HEK293 (cell line): ENCODE data around the gene CST7.

ENCODE experiments used
- CTCF ChIA-PET: fragments of 350-600 bp; formaldehyde crosslinking; extraction: SDS; loops from one replicate; lab custom pipeline; 2021; ENCODE audit warnings: antibody characterized with exemption; lab: Yijun Ruan, JAX
- POLR2A ChIA-PET: fragments of 300-600 bp; formaldehyde crosslinking; extraction: SDS; loops from one replicate; lab custom pipeline; 2020; ENCODE audit warnings: antibody characterized with exemption, inconsistent platforms; lab: Yijun Ruan, JAX
- H3K27ac ChIP-seq: fragments of 200-500 bp; sonication (Bioruptor generic); 2 replicates; pipeline ENCODE4 v1.5.1; 2014; ENCODE audit warnings: low read depth, low read length, control low read depth, inconsistent platforms; ENCODE audit errors: extremely low read depth
- H3K36me3 ChIP-seq, 2 experiments: fragments of 200-500 bp in 1 of 2; sonication (Bioruptor generic) in 1 of 2; 1 replicate in 1 of 2; 2 replicates in 1 of 2; pipeline ENCODE4 v1.5.1; 2014 to 2017; ENCODE audit warnings: inconsistent platforms in 2 of 2, low read length in 2 of 2; ENCODE audit not compliant: control insufficient read depth in 2 of 2, insufficient read depth in 1 of 2
- H3K4me1 ChIP-seq: fragments of 200-500 bp; sonication (Bioruptor generic); 2 replicates; pipeline ENCODE4 v1.5.1; 2014; ENCODE audit warnings: mild to moderate bottlenecking, low read length, inconsistent platforms; ENCODE audit not compliant: control insufficient read depth, insufficient read depth
- H3K4me3 ChIP-seq: 2 replicates; pipeline ENCODE4 v1.5.1; 2011; ENCODE audit warnings: low read depth, mild to moderate bottlenecking, control low read depth, low read length, moderate library complexity
- H3K9me3 ChIP-seq: fragments of 200-500 bp; sonication (Bioruptor generic); 2 replicates; pipeline ENCODE4 v1.5.1; 2014; ENCODE audit warnings: low read depth, low read length, inconsistent platforms; ENCODE audit not compliant: control insufficient read depth, insufficient read depth
- MZF1 ChIP-seq: fragments of 450-650 bp; formaldehyde crosslinking; IDR thresholded peaks from 2 replicates; pipeline ENCODE4 v1.5.1; 2017; ENCODE audit warnings: missing biosample characterization, missing genetic modification characterization, borderline replicate concordance
- OSR2 ChIP-seq: fragments of 450-650 bp; formaldehyde crosslinking; IDR thresholded peaks from 2 replicates; pipeline ENCODE4 v1.5.1; 2016; ENCODE audit warnings: missing biosample characterization, missing genetic modification characterization
- REST ChIP-seq: fragments of 450-650 bp; formaldehyde crosslinking; IDR thresholded peaks from 2 replicates; pipeline ENCODE4 v1.5.1; 2016; ENCODE audit warnings: missing biosample characterization, missing genetic modification characterization
- ZBTB21 ChIP-seq: fragments of 450-650 bp; formaldehyde crosslinking; IDR thresholded peaks from 2 replicates; pipeline ENCODE4 v1.5.1; 2017; ENCODE audit warnings: missing biosample characterization, missing genetic modification characterization
- ZNF121 ChIP-seq: fragments of 450-650 bp; formaldehyde crosslinking; IDR thresholded peaks from 2 replicates; pipeline ENCODE4 v1.5.1; 2016; ENCODE audit warnings: missing biosample characterization, missing genetic modification characterization
- ZNF140 ChIP-seq: fragments of 450-650 bp; formaldehyde crosslinking; IDR thresholded peaks from 2 replicates; pipeline ENCODE4 v1.5.1; 2016; ENCODE audit warnings: missing biosample characterization, missing genetic modification characterization
- ZNF155 ChIP-seq: fragments of 450-650 bp; formaldehyde crosslinking; IDR thresholded peaks from 2 replicates; pipeline ENCODE4 v1.5.1; 2016; ENCODE audit warnings: missing biosample characterization, missing genetic modification characterization
- ZNF174 ChIP-seq: fragments of 450-650 bp; formaldehyde crosslinking; IDR thresholded peaks from 2 replicates; pipeline ENCODE4 v1.5.0; 2017; ENCODE audit warnings: missing biosample characterization, mild to moderate bottlenecking, missing genetic modification characterization
- ZNF214 ChIP-seq: fragments of 450-650 bp; formaldehyde crosslinking; IDR thresholded peaks from 2 replicates; pipeline ENCODE4 v1.5.1; 2017; ENCODE audit warnings: missing biosample characterization, mild to moderate bottlenecking, missing genetic modification characterization, borderline replicate concordance
- ZNF221 ChIP-seq: fragments of 450-650 bp; formaldehyde crosslinking; IDR thresholded peaks from 2 replicates; pipeline ENCODE4 v1.5.1; 2017; ENCODE audit warnings: missing biosample characterization, missing genetic modification characterization, borderline replicate concordance
- ZNF24 ChIP-seq: fragments of 450-650 bp; formaldehyde crosslinking; IDR thresholded peaks from 2 replicates; pipeline ENCODE4 v1.5.1; 2016; ENCODE audit warnings: missing biosample characterization, missing genetic modification characterization
- ZNF248 ChIP-seq: fragments of 450-650 bp; formaldehyde crosslinking; IDR thresholded peaks from 2 replicates; pipeline ENCODE4 v1.5.1; 2017; ENCODE audit warnings: missing biosample characterization, missing genetic modification characterization
- ZNF335 ChIP-seq: fragments of 450-650 bp; formaldehyde crosslinking; conservative IDR thresholded peaks from 2 replicates; pipeline ENCODE4 v1.5.1; 2016; ENCODE audit warnings: missing biosample characterization, missing genetic modification characterization
- ZNF391 ChIP-seq: fragments of 450-650 bp; formaldehyde crosslinking; IDR thresholded peaks from 2 replicates; pipeline ENCODE4 v1.5.1; 2016; ENCODE audit warnings: low read depth, missing biosample characterization, missing genetic modification characterization, borderline replicate concordance
- ZNF398 ChIP-seq: fragments of 450-650 bp; formaldehyde crosslinking; IDR thresholded peaks from 2 replicates; pipeline ENCODE4 v1.5.1; 2017; ENCODE audit warnings: missing biosample characterization, missing genetic modification characterization
- ZNF473 ChIP-seq: fragments of 450-650 bp; formaldehyde crosslinking; IDR thresholded peaks from 2 replicates; pipeline ENCODE4 v1.5.1; 2017; ENCODE audit warnings: missing biosample characterization, missing genetic modification characterization
- ZNF518A ChIP-seq: fragments of 450-650 bp; formaldehyde crosslinking; conservative IDR thresholded peaks from 2 replicates; pipeline ENCODE4 v1.5.1; 2016; ENCODE audit warnings: low read depth, missing biosample characterization, missing genetic modification characterization
- ZNF629 ChIP-seq: fragments of 450-650 bp; formaldehyde crosslinking; IDR thresholded peaks from 2 replicates; pipeline ENCODE4 v1.5.1; 2017; ENCODE audit warnings: missing biosample characterization, missing genetic modification characterization
- ZNF677 ChIP-seq: fragments of 450-650 bp; IDR thresholded peaks from 2 replicates; pipeline ENCODE4 v1.5.0; 2018; ENCODE audit warnings: missing biosample characterization, mild to moderate bottlenecking, missing genetic modification characterization, moderate library complexity
- ZNF777 ChIP-seq: fragments of 450-650 bp; formaldehyde crosslinking; IDR thresholded peaks from 2 replicates; pipeline ENCODE4 v1.5.1; 2017; ENCODE audit warnings: missing biosample characterization, missing genetic modification characterization, borderline replicate concordance
- ZNF837 ChIP-seq: fragments of 450-650 bp; formaldehyde crosslinking; IDR thresholded peaks from 2 replicates; pipeline ENCODE4 v1.5.1; 2016; ENCODE audit warnings: missing biosample characterization, missing genetic modification characterization
- ZSCAN30 ChIP-seq: fragments of 450-650 bp; IDR thresholded peaks from 2 replicates; pipeline ENCODE4 v1.5.1; 2018; ENCODE audit warnings: missing biosample characterization, mild to moderate bottlenecking, missing genetic modification characterization, moderate library complexity
- ZSCAN5A ChIP-seq: fragments of 450-650 bp; formaldehyde crosslinking; IDR thresholded peaks from 2 replicates; pipeline ENCODE4 v1.5.1; 2016; ENCODE audit warnings: missing biosample characterization, missing genetic modification characterization

CST7 gene

DNA sequence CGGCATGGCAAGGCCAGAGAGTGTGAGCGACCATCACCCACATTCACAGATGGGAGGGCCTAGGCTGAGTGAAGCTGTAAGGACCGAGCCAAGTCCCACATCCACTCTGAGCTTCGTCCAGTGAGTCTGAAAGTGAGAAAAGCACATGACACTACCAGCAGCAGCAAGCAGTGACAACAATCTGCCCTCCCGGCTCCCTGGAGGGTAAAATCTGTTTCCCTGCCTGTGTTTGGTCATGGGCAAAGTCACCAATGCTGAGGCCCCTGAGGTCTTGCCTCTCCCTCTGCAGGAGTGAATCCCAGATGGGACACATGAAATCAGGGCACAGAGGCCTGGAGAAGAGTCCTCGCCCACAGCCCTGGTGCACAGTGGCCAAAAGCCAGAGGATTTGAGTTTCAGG is 6.4 kb upstream of the CST7 start:
- TF ChIP-seq ZNF24 (tag by site-specific recombination) (no peak), ZNF155 (tag by site-specific recombination) (no peak), REST (no peak), ZNF221 (tag by site-specific recombination) (no peak), ZSCAN5A (tag by site-specific recombination) (no peak), OSR2 (tag by site-specific recombination) (no peak), ZNF121 (tag by site-specific recombination) (no peak), ZNF677 (tag by site-specific recombination) (no peak), ZNF248 (tag by site-specific recombination) (no peak), ZBTB21 (tag by site-specific recombination) (no peak), ZSCAN30 (no peak), ZNF837 (tag by site-specific recombination) (no peak), ZNF777 (no peak), ZNF391 (tag by site-specific recombination) (no peak), ZNF214 (tag by site-specific recombination) (no peak), ZNF473 (no peak), ZNF398 (tag by site-specific recombination) (no peak)
- H3K4me3 ChIP-seq, result no peak overlapping the region

DNA sequence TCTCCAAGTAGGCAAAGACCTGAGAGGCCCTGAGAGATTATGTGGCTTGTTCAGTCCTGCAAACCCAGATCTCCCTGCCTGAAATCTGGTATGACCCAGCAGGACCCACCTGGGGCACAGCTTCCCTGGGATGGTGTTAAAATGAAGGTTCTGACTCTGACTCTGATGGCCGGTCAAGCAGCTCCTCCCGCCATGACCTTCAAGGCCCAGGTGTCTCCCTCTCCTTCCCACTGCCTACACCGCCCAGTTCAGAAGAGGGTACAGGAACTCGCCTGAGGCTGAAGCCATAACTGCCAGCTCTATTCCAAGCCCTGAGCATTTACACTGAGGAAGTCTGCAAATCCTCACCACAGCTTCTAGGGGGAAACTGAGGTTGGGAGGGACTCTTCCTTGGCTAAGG is 5.9 kb upstream of the CST7 start:
- Histone ChIP-seq H3K4me3 (no peak overlapping the region), H3K4me1 (no peaks in the 10 kb centered on the region), H3K9me3 (no peaks in the 10 kb centered on the region), H3K27ac (no peak overlapping the region), H3K36me3 (no peaks in the 10 kb centered on the region)
- ChIA-PET POLR2A (no interaction called here), CTCF (no interaction called here)
- no peak for TF ChIP-seq ZNF335
- no peak for TF ChIP-seq MZF1 (tag by site-specific recombination)
- TF ChIP-seq ZNF140 (tag by site-specific recombination), result no peak
- no peak for TF ChIP-seq ZNF518A
- TF ChIP-seq ZNF629 (tag by site-specific recombination), result no peak
- no peak for TF ChIP-seq ZNF174

More for the DNA sequence above, 6.4 kb upstream of the CST7 start:
- Histone ChIP-seq H3K4me1 (no peaks in the 10 kb centered on the region), H3K36me3 (no peaks in the 10 kb centered on the region), H3K9me3 (no peaks in the 10 kb centered on the region), H3K27ac (no peak overlapping the region)
- ChIA-PET CTCF (no interaction called here), POLR2A (no interaction called here)
